Memory B cell (primary cell): ENCODE measurements around the gene SPDYC.

Source experiments
- ATAC-seq: fragments of 150-1000 bp; cut with Tn5 transposase; 2 replicates; pipeline ENCODE4 v1.10.0; 2021; ENCODE audit warnings: low read depth, mild to moderate bottlenecking, moderate library complexity
- DNase-seq, 2 donors: peaks; one replicate each; pipeline ENCODE4 v3.0.0; 2022; ENCODE audit warnings: low spot score in 2 of 2
- H3K27ac Mint-ChIP-seq: one replicate; pipeline ENCODE4 v1.8.0; 2022; ENCODE audit warnings: mild to moderate bottlenecking, moderate library complexity, mixed read lengths
- H3K27me3 Mint-ChIP-seq: one replicate; pipeline ENCODE4 v1.8.0; 2022; ENCODE audit warnings: mixed read lengths
- H3K36me3 Mint-ChIP-seq: one replicate; pipeline ENCODE4 v1.8.0; 2022; ENCODE audit warnings: mild to moderate bottlenecking, mixed read lengths
- H3K4me1 Mint-ChIP-seq: one replicate; pipeline ENCODE4 v1.8.0; 2022; ENCODE audit warnings: mixed read lengths
- H3K4me3 Mint-ChIP-seq: one replicate; pipeline ENCODE4 v1.8.0; 2022; ENCODE audit warnings: mild to moderate bottlenecking, moderate library complexity, mixed read lengths
- H3K9me3 Mint-ChIP-seq: one replicate; pipeline ENCODE4 v1.8.0; 2022; ENCODE audit warnings: mixed read lengths

SPDYC gene

GRCh38 chr11:65170058-65170534 lies at the start of gene SPDYC:
SPDYC (plus strand) TSS chr11:65170233; CDS start chr11:65171358, 1,125 bp downstream.
- no peaks in the 10 kb centered on the region for H3K9me3 Mint-ChIP-seq
- H3K4me3 Mint-ChIP-seq, result no peak within 1 kb of the TSS
- H3K27me3 Mint-ChIP-seq, result no peaks in the 10 kb centered on the region
- no peak for ATAC-seq
- H3K27ac Mint-ChIP-seq, result peak within 1 kb of the TSS; percentile 32
- H3K4me1 Mint-ChIP-seq, result peaks cover 8% of the 10 kb centered on the region
- no peak for DNase-seq
- H3K36me3 Mint-ChIP-seq, result no peaks in the 10 kb centered on the region

GRCh38 chr11:65120831-65121230 lies 49.2 kb upstream of the SPDYC start:
- Mint-ChIP-seq H3K27me3 (no peaks in the 10 kb centered on the region), H3K36me3 (peaks cover 22% of the 10 kb centered on the region), H3K27ac (peak overlapping the region; percentile 100), H3K4me1 (peaks cover 19% of the 10 kb centered on the region), H3K4me3 (peak overlapping the region; percentile 98), H3K9me3 (no peaks in the 10 kb centered on the region)
- ATAC-seq (no peak), DNase-seq (no peak)

- Mint-ChIP-seq H3K4me1 (peaks cover 18% of the 10 kb centered on the region), H3K27me3 (no peaks in the 10 kb centered on the region), H3K27ac (peak overlapping the region; percentile 100), H3K4me3 (peak overlapping the region; percentile 98), H3K9me3 (no peaks in the 10 kb centered on the region), H3K36me3 (peaks cover 24% of the 10 kb centered on the region)
- peak in 1 of 2 donors; percentile 23 for DNase-seq
- ATAC-seq, result no peak
Observed at GRCh38 chr11:65121447-65121864, 48.6 kb upstream of the SPDYC start.

- H3K27me3 Mint-ChIP-seq, result no peaks in the 10 kb centered on the region
- DNase-seq (peak; percentile 90 to 98), ATAC-seq (peak; percentile 77)
- no peaks in the 10 kb centered on the region for H3K9me3 Mint-ChIP-seq
- H3K27ac Mint-ChIP-seq, result peak within 1 kb of the TSS; percentile 100
- peaks cover 21% of the 10 kb centered on the region for H3K4me1 Mint-ChIP-seq
- H3K4me3 Mint-ChIP-seq, result peak within 1 kb of the TSS; percentile 98
- peaks cover 29% of the 10 kb centered on the region for H3K36me3 Mint-ChIP-seq
Observed at GRCh38 chr11:65121865-65122696, 48.0 kb upstream of the SPDYC start, which contains the start of the genes FAU and MRPL49. FAU (minus strand) TSS chr11:65122134; CDS start chr11:65121813, 321 bp downstream. MRPL49 (plus strand) TSS chr11:65122321; CDS start chr11:65122347, 26 bp downstream.

GRCh38 chr11:65124480-65125196 lies 45.4 kb upstream of the SPDYC start:
- no peaks in the 10 kb centered on the region for H3K9me3 Mint-ChIP-seq
- H3K27me3 Mint-ChIP-seq, result no peaks in the 10 kb centered on the region
- H3K27ac Mint-ChIP-seq, result no peak overlapping the region
- H3K4me3 Mint-ChIP-seq, result no peak overlapping the region
- H3K4me1 Mint-ChIP-seq, result peaks cover 22% of the 10 kb centered on the region
- no peak for DNase-seq
- peaks cover 21% of the 10 kb centered on the region for H3K36me3 Mint-ChIP-seq
- no peak for ATAC-seq

GRCh38 chr11:65125197-65126056 lies 44.6 kb upstream of the SPDYC start:
- no peak for ATAC-seq
- H3K4me1 Mint-ChIP-seq, result peaks cover 30% of the 10 kb centered on the region
- H3K27ac Mint-ChIP-seq, result no peak overlapping the region
- no peak for DNase-seq
- no peaks in the 10 kb centered on the region for H3K27me3 Mint-ChIP-seq
- no peak overlapping the region for H3K4me3 Mint-ChIP-seq
- H3K9me3 Mint-ChIP-seq, result no peaks in the 10 kb centered on the region
- H3K36me3 Mint-ChIP-seq, result peaks cover 24% of the 10 kb centered on the region

- ATAC-seq (no peak), DNase-seq (no peak)
- Mint-ChIP-seq H3K27me3 (no peaks in the 10 kb centered on the region), H3K4me1 (peaks cover 36% of the 10 kb centered on the region), H3K9me3 (no peaks in the 10 kb centered on the region), H3K27ac (no peak overlapping the region), H3K4me3 (no peak overlapping the region), H3K36me3 (peaks cover 24% of the 10 kb centered on the region)
Observed at GRCh38 chr11:65126624-65127274, 43.3 kb upstream of the SPDYC start.

- peaks cover 37% of the 10 kb centered on the region for H3K4me1 Mint-ChIP-seq
- DNase-seq (no peak), ATAC-seq (no peak)
- H3K27me3 Mint-ChIP-seq, result no peaks in the 10 kb centered on the region
- H3K27ac Mint-ChIP-seq, result no peak overlapping the region
- H3K9me3 Mint-ChIP-seq, result no peaks in the 10 kb centered on the region
- H3K36me3 Mint-ChIP-seq, result peaks cover 24% of the 10 kb centered on the region
- no peak overlapping the region for H3K4me3 Mint-ChIP-seq
Observed at GRCh38 chr11:65127473-65128181, 42.4 kb upstream of the SPDYC start.

GRCh38 chr11:65128182-65129145 lies 41.6 kb upstream of the SPDYC start:
- no peak for ATAC-seq
- H3K27me3 Mint-ChIP-seq, result no peaks in the 10 kb centered on the region
- peaks cover 41% of the 10 kb centered on the region for H3K4me1 Mint-ChIP-seq
- H3K36me3 Mint-ChIP-seq, result peaks cover 30% of the 10 kb centered on the region
- no peak for DNase-seq
- no peak overlapping the region for H3K4me3 Mint-ChIP-seq
- no peak overlapping the region for H3K27ac Mint-ChIP-seq
- no peaks in the 10 kb centered on the region for H3K9me3 Mint-ChIP-seq

GRCh38 chr11:65129649-65130441 lies 40.2 kb upstream of the SPDYC start:
- DNase-seq, result peak in 1 of 2 donors; percentile 37
- Mint-ChIP-seq H3K4me3 (peak overlapping the region; percentile 100), H3K27me3 (no peaks in the 10 kb centered on the region), H3K36me3 (peaks cover 33% of the 10 kb centered on the region), H3K4me1 (peaks cover 44% of the 10 kb centered on the region), H3K9me3 (no peaks in the 10 kb centered on the region), H3K27ac (peak overlapping the region; percentile 78)
- peak; percentile 6 for ATAC-seq

GRCh38 chr11:65130631-65131416 lies 39.2 kb upstream of the SPDYC start:
- DNase-seq (no peak), ATAC-seq (no peak)
- Mint-ChIP-seq H3K36me3 (peaks cover 30% of the 10 kb centered on the region), H3K4me1 (peaks cover 49% of the 10 kb centered on the region), H3K27ac (peak overlapping the region; percentile 78), H3K27me3 (no peaks in the 10 kb centered on the region), H3K9me3 (no peaks in the 10 kb centered on the region), H3K4me3 (peak overlapping the region; percentile 100)
